ENCODE data around the gene UGT1A6. TPM values are rescaled to one million over a fixed set of nuclear protein-coding genes. Genes with fewer than 3 reads are reported as not detected.
"Not testable (repeated sequence)": the region's sequence is repeated elsewhere in the genome, so short reads cannot be mapped to it uniquely, and the experiment has no call there.

The UGT1A6 gene
- total RNA-seq, 2 donors from 2014 or later, result not detected

GRCh38 chr2:233711312-233712008 lies 18.8 kb downstream of the UGT1A6 start:
- ATAC-seq (peak; percentile 78 to 90), DNase-seq (peak; percentile 78)
- intact Hi-C loops (cut with DNase I), result no loop called here

GRCh38 chr2:233712611-233713261 lies 20.0 kb downstream of the UGT1A6 start, which contains the start of gene UGT1A5:
Gene UGT1A5, plus strand, starts transcription at chr2:233712907. Its CDS starts 85 bp downstream, at chr2:233712992.
- ATAC-seq (no peak), DNase-seq (no peak)
- intact Hi-C loops (cut with DNase I), result no loop called here

GRCh38 chr2:233713262-233713615 lies 20.5 kb downstream of the UGT1A6 start:
- ATAC-seq, result no peak
- intact Hi-C loops (cut with DNase I), result no loop called here
- DNase-seq, result no peak

- DNase-seq (no peak), ATAC-seq (no peak)
- intact Hi-C loops (cut with DNase I), result no loop called here
Observed at GRCh38 chr2:233714121-233714520, 21.4 kb downstream of the UGT1A6 start.

GRCh38 chr2:233718552-233718951 lies 25.9 kb downstream of the UGT1A6 start, which contains the start of gene UGT1A4:
Gene UGT1A4, plus strand, starts transcription at chr2:233718736. Its CDS starts 85 bp downstream, at chr2:233718821.
- ATAC-seq (no peak), DNase-seq (no peak)
- intact Hi-C loops (cut with DNase I), result no loop called here

- ATAC-seq, result no peak
- intact Hi-C loops (cut with DNase I), result no loop called here
- DNase-seq, result no peak
Observed at GRCh38 chr2:233728723-233729301, 36.1 kb downstream of the UGT1A6 start, which contains the start of gene UGT1A3. Gene UGT1A3, plus strand, starts transcription at chr2:233729042. Its CDS starts 85 bp downstream, at chr2:233729127.

GRCh38 chr2:233736868-233737653 lies 44.4 kb downstream of the UGT1A6 start:
- intact Hi-C loops (cut with DNase I); DNase-seq; ATAC-seq: not testable (repeated sequence)

- DNase-seq, result no peak
- ATAC-seq, result no peak
- intact Hi-C loops (cut with DNase I), result no loop called here
Observed at GRCh38 chr2:233740870-233741269, 48.2 kb downstream of the UGT1A6 start.

- intact Hi-C loops (cut with DNase I), result no loop called here
- DNase-seq, result no peak
- no peak for ATAC-seq
Observed at GRCh38 chr2:233743464-233744259, 51.0 kb downstream of the UGT1A6 start.

GRCh38 chr2:233745073-233745755 lies 52.5 kb downstream of the UGT1A6 start:
- no peak for DNase-seq
- ATAC-seq, result no peak
- intact Hi-C loops (cut with DNase I), result no loop called here

- DNase-seq; ATAC-seq; intact Hi-C loops (cut with DNase I): not testable (repeated sequence)
Observed at GRCh38 chr2:233745838-233746237, 53.1 kb downstream of the UGT1A6 start.

- ATAC-seq (no peak), DNase-seq (no peak)
- intact Hi-C loops (cut with DNase I), result no loop called here
Observed at GRCh38 chr2:233746475-233747282, 54.0 kb downstream of the UGT1A6 start.

GRCh38 chr2:233747283-233747544 lies 54.5 kb downstream of the UGT1A6 start:
- intact Hi-C loops (cut with DNase I), result no loop called here
- no peak for ATAC-seq
- no peak for DNase-seq

- DNase-seq; intact Hi-C loops (cut with DNase I); ATAC-seq: not testable (repeated sequence)
Observed at GRCh38 chr2:233750689-233751088, 58.0 kb downstream of the UGT1A6 start.

- DNase-seq; intact Hi-C loops (cut with DNase I); ATAC-seq: not testable (repeated sequence)
Observed at GRCh38 chr2:233751212-233752009, 58.7 kb downstream of the UGT1A6 start.

GRCh38 chr2:233754872-233755611 lies 62.4 kb downstream of the UGT1A6 start:
- DNase-seq (no peak), ATAC-seq (no peak)
- intact Hi-C loops (cut with DNase I), result no loop called here
